WTC11 (cell line): ENCODE data around the gene SCGB1C1.

Source experiments
- ARID4B ChIP-seq: sonication (generic); formaldehyde crosslinking; IDR thresholded peaks from 2 replicates; pipeline ENCODE4 v1.8.0; 2023; ENCODE audit warnings: missing genetic modification reagents, mild to moderate bottlenecking, borderline replicate concordance
- CBFB ChIP-seq: sonication (generic); formaldehyde crosslinking; IDR thresholded peaks from 2 replicates; pipeline ENCODE4 v1.8.1; 2022; ENCODE audit warnings: mild to moderate bottlenecking, low read depth, missing genetic modification reagents
- CREB1 ChIP-seq: sonication (generic); formaldehyde crosslinking; IDR thresholded peaks from 2 replicates; pipeline ENCODE4 v1.8.0; 2023; ENCODE audit warnings: mild to moderate bottlenecking, missing genetic modification reagents
- CTCF ChIP-seq: fragments of 200-600 bp; IDR thresholded peaks from 2 replicates; pipeline ENCODE4 v1.8.0; 2022; ENCODE audit warnings: antibody characterized with exemption
- ESRRA ChIP-seq: sonication (generic); formaldehyde crosslinking; IDR thresholded peaks from 2 replicates; pipeline ENCODE4 v1.8.1; 2022; ENCODE audit warnings: mild to moderate bottlenecking, missing genetic modification reagents, borderline replicate concordance
- FOXK1 ChIP-seq: sonication (generic); formaldehyde crosslinking; IDR thresholded peaks from 2 replicates; pipeline ENCODE4 v1.8.0; 2022; ENCODE audit warnings: mild to moderate bottlenecking, moderate library complexity, missing genetic modification reagents
- FOXP1 ChIP-seq: sonication (generic); formaldehyde crosslinking; IDR thresholded peaks from 2 replicates; pipeline ENCODE4 v1.8.0; 2022; ENCODE audit warnings: missing genetic modification reagents, mild to moderate bottlenecking, moderate library complexity, borderline replicate concordance
- MYBL2 ChIP-seq: sonication (generic); formaldehyde crosslinking; IDR thresholded peaks from 2 replicates; pipeline ENCODE4 v1.8.1; 2023; ENCODE audit warnings: mild to moderate bottlenecking, moderate library complexity, missing genetic modification reagents
- NFYB ChIP-seq: sonication (generic); formaldehyde crosslinking; conservative IDR thresholded peaks from 2 replicates; pipeline ENCODE4 v1.8.0; 2022; ENCODE audit warnings: low read depth, missing genetic modification reagents
- PREB ChIP-seq: sonication (generic); formaldehyde crosslinking; IDR thresholded peaks from 2 replicates; pipeline ENCODE4 v1.8.1; 2022; ENCODE audit warnings: mild to moderate bottlenecking, missing genetic modification reagents, moderate library complexity, borderline replicate concordance
- TEAD4 ChIP-seq: sonication (generic); formaldehyde crosslinking; IDR thresholded peaks from 2 replicates; pipeline ENCODE4 v1.8.0; 2022; ENCODE audit warnings: mild to moderate bottlenecking, missing genetic modification reagents
- TP53 ChIP-seq: sonication (generic); formaldehyde crosslinking; IDR thresholded peaks from 2 replicates; pipeline ENCODE4 v1.8.1; 2023; ENCODE audit warnings: mild to moderate bottlenecking, missing genetic modification reagents
- USF2 ChIP-seq: sonication (generic); formaldehyde crosslinking; IDR thresholded peaks from 2 replicates; pipeline ENCODE4 v1.8.1; 2023; ENCODE audit warnings: mild to moderate bottlenecking, missing genetic modification reagents, moderate library complexity
- ZSCAN18 ChIP-seq: fragments of 250-450 bp; sonication (Bioruptor Pico); IDR thresholded peaks from 2 replicates; pipeline ENCODE4 v2.1.2; 2022; ENCODE audit warnings: mild to moderate bottlenecking, moderate library complexity

GRCh38 chr11:223884-224283, 31.0 kb downstream of the SCGB1C1 start:
- TF ChIP-seq CTCF (no peak), NFYB (CRISPR knock-in tag) (no peak), PREB (no peak), TEAD4 (CRISPR knock-in tag) (no peak), CBFB (CRISPR knock-in tag) (no peak), ESRRA (no peak), FOXK1 (CRISPR knock-in tag) (no peak), CREB1 (no peak), USF2 (CRISPR knock-in tag) (no peak), TP53 (CRISPR knock-in tag) (no peak), ARID4B (CRISPR knock-in tag) (no peak), MYBL2 (CRISPR knock-in tag) (no peak), FOXP1 (no peak), ZSCAN18 (CRISPR knock-in tag) (no peak)
